ENCODE measurements around the gene SLC12A8.

- TF ChIP-seq SNRNP70 (IDR thresholded peaks at IDR 0.05; ENCODE audit: low read depth, low read length) (no peak), RXRA (CRISPR knock-in tag; IDR thresholded peaks at IDR 0.05) (no peak), TGIF2 (CRISPR knock-in tag; IDR thresholded peaks at IDR 0.05) (no peak), CREB1 (IDR thresholded peaks at IDR 0.05) (no peak), CREB1 (CRISPR knock-in tag; IDR thresholded peaks at IDR 0.05) (no peak), ASH2L (IDR thresholded peaks at IDR 0.05; ENCODE audit: insufficient read length, low read depth, low read length) (no peak), SCMH1 (CRISPR knock-in tag; IDR thresholded peaks at IDR 0.05; ENCODE audit: borderline replicate concordance) (no peak), ZNF260 (CRISPR knock-in tag; IDR thresholded peaks at IDR 0.05; ENCODE audit: borderline replicate concordance, low read depth) (no peak)
Observed at GRCh38 chr3:125058959-125059358, 153.6 kb downstream of the SLC12A8 start.

All from HepG2 (cell line).